Lower leg skin (tissue), 3 donors: ENCODE data around the gene FAM221B.

Source experiments
- POLR2A ChIP-seq, 2 donors: fragments of 450-650 bp; IDR thresholded peaks; one replicate each; pipeline ENCODE4 v1.6.1; 2016 to 2017; ENCODE audit warnings: antibody characterized with exemption in 2 of 2, mild to moderate bottlenecking in 1 of 2, moderate library complexity in 1 of 2
- TF ChIP-seq, protein P1 (sequence below), 3 donors: fragments of 450-650 bp; IDR thresholded peaks; one replicate each; pipeline ENCODE4 v1.5.1; 2016; ENCODE audit warnings: antibody characterized with exemption in 3 of 3, mild to moderate bottlenecking in 3 of 3, moderate library complexity in 2 of 3

- TF ChIP-seq POLR2A (IDR thresholded peaks at IDR 0.05): no peak
- TF ChIP-seq, protein P1, sequence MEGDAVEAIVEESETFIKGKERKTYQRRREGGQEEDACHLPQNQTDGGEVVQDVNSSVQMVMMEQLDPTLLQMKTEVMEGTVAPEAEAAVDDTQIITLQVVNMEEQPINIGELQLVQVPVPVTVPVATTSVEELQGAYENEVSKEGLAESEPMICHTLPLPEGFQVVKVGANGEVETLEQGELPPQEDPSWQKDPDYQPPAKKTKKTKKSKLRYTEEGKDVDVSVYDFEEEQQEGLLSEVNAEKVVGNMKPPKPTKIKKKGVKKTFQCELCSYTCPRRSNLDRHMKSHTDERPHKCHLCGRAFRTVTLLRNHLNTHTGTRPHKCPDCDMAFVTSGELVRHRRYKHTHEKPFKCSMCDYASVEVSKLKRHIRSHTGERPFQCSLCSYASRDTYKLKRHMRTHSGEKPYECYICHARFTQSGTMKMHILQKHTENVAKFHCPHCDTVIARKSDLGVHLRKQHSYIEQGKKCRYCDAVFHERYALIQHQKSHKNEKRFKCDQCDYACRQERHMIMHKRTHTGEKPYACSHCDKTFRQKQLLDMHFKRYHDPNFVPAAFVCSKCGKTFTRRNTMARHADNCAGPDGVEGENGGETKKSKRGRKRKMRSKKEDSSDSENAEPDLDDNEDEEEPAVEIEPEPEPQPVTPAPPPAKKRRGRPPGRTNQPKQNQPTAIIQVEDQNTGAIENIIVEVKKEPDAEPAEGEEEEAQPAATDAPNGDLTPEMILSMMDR (IDR thresholded peaks at IDR 0.05): no peak
Measured at GRCh38 chr9:35844628-35845270, 16.2 kb upstream of the FAM221B start.
